Motor neuron (in vitro differentiated cells): ENCODE results near the gene VSIG4. TPM values are rescaled to one million over a fixed set of nuclear protein-coding genes. Genes with fewer than 3 reads are reported as not detected.
A peak's percentile ranks its signal among the peaks of the same experiment; 100 is the strongest.

Experiments
- ATAC-seq, 8 experiments: fragments of 200-7000 bp; cut with Tn5 transposase; replicated peaks in 6 of 8; 2 replicates each; pipeline ENCODE4 v1.8.0; 2021; ENCODE audit warnings: mild to moderate bottlenecking in 8 of 8, moderate library complexity in 8 of 8
- H3K27ac ChIP-seq, 2 donors: fragments of 250-450 bp; sonication (Bioruptor Pico); 2 replicates each; pipeline ENCODE4 v1.9.0; 2021; ENCODE audit warnings: antibody characterized with exemption in 2 of 2, mild to moderate bottlenecking in 2 of 2, moderate library complexity in 1 of 2
- H3K4me1 ChIP-seq, 2 donors: fragments of 250-450 bp; sonication (Bioruptor Pico); replicated peaks in 1 of 2; 2 replicates each; pipeline ENCODE4 v1.6.1; 2021; ENCODE audit warnings: antibody characterized with exemption in 2 of 2, mild to moderate bottlenecking in 2 of 2, moderate library complexity in 1 of 2
- H3K4me3 ChIP-seq, 5 donors: fragments of 250-450 bp; sonication (Bioruptor Pico); 2 replicates each; pipeline ENCODE4 v1.9.0; 2021; ENCODE audit warnings: antibody characterized with exemption in 5 of 5, mild to moderate bottlenecking in 5 of 5, moderate library complexity in 4 of 5
- WGBS, 10 experiments: fragments of 450-650 bp; shearing (Covaris generic); methylation state at CpG; one replicate each; pipeline ENCODE4 v1.0.0; 2022; 5-methylcytosine and 5-hydroxymethylcytosine counted together
- in situ Hi-C, 9 experiments: fragments of 400-800 bp; cut with MboI; loops; one replicate each; pipeline ENCODE4 v1.15.0; 2021; ENCODE audit warnings: low sequenced_read_pairs in 9 of 9, low pct_unique_long_range_greater_than_20kb in 2 of 9; ENCODE audit not compliant: unreplicated experiment in 9 of 9
- total RNA-seq, 8 experiments: library from RNA; unstranded; fragments of 300-600 nt; gene quantifications; 2 replicates each; pipeline versions ENCODE4 v1.2.3 to v1.2.4, GENCODE V29; 2022

VSIG4 gene
- total RNA-seq, 8 experiments from 2014 or later: 0.42 TPM; not detected in 7

DNA sequence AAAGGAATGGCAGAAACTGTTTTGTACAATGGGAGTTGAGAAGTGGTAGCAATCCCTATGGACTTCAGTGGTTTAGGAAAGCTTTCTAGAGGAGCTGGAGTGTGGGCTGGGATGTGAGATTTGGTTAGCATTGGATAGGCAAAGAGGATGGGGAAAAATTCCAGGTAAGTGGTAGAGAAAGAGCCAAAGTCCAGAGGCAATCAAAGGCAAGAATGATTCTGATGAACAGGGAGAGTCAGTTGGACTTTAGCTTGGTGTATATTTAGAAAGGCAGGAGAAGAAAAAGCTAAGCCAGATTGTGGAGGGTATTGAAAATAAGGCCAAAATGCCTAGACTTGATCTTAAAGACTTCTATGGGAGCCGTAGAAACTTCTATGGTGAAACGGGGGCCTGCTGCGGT lies 3.7 kb upstream of the VSIG4 start:
- H3K27ac ChIP-seq: no peak overlapping the region
- WGBS, 10 experiments: 0 to 100% (median 42%) methylated on average over 1 to 3 of the region's 3 CpGs; no CpG with 5 or more reads in 5 of the 10 experiments
- no peak for ATAC-seq
- no peaks in the 10 kb centered on the region for H3K4me1 ChIP-seq
- no peak overlapping the region for H3K4me3 ChIP-seq
- in situ Hi-C loops: no loop called here

DNA sequence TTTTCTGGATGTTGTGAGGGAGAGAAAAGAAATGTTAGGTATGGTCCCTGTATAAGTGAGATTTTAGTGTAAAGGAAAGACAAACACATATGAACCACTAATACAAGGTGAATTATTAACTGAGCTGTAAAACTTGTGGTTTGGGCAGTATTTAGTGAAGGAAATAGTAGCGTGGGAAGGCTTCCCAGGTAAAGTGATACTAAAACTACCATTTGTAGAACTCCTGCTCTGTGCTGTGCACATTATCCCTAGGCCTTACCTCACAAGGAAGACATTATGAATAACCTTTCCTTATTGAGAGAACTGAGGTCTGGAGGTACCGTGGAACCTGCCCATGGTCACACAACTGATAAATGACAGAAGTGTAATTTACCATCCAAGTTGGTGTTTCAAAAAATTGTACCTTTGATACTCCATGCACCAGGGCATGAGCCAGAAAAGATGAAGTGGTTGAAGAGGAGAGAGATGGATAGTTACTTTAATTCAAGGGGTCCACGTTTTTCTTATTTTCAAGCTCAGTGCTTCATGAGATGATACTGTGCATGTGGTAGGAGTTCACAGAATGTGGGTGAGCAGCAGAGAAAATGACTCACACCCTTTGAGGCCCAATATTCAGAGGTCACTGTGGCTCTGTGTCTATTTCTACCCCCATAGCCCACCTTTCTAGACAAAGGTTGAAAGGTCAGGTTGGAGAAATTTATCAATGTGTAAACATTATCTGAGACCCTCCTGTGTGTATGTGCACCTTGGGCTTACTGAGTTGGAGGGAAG lies 2.6 kb upstream of the VSIG4 start:
- Histone ChIP-seq H3K4me3 (no peak overlapping the region), H3K27ac (no peak overlapping the region), H3K4me1 (no peaks in the 10 kb centered on the region)
- in situ Hi-C loops: no loop called here
- 7 to 100% (median 23%) methylated on average over 1 to 3 of the region's 3 CpGs; no CpG with 5 or more reads in 7 of the 10 experiments for WGBS, 10 experiments
- ATAC-seq: no peak

DNA sequence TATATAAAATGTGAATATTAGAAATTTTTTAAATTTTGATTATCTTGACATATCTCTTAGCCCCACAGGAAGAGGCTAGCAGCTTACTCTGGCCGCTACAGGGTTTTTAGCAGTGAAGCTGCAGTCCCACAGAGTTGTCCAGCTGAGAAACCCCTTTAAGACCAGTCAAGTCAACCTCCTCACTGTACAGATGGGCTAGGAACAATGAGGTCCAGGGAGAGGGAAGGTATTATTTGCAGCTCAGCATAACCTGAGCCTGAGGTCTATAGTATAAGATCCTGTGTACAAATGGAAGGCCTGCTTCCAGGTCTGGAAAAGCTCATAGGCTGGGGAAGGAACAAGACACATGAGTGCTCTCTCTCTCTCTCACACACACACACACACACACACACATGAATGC lies 1.8 kb downstream of the VSIG4 start:
- no peak for ATAC-seq
- 63% methylated on average over 1 of the region's 1 CpG; no CpG with 5 or more reads in 9 of the 10 experiments for WGBS, 10 experiments
- in situ Hi-C loops: no loop called here
- Histone ChIP-seq H3K4me3 (no peak overlapping the region), H3K4me1 (no peaks in the 10 kb centered on the region), H3K27ac (no peak overlapping the region)

DNA sequence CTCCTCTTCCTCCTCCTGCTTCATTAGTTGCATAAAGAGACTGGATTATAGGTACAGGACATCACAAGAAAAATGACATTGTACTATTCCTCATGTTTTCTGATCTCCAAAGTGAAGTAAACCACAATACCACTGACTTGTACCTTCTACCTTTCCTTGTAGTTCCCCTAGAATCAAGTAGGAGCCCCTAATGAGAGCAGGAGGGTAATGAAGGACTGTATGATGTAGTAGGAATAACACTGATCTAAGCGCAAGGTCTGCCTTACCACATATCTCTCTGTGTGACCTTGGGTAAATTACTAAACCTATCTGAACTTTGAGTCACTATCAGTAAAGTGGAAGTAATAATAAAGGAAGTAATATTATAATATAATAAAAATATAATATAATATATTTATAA lies 3.6 kb downstream of the VSIG4 start:
- ATAC-seq: no peak
- no peaks in the 10 kb centered on the region for H3K4me1 ChIP-seq
- WGBS, 10 experiments: 91 to 100% (median 100%) methylated on average over 1 of the region's 1 CpG; no CpG with 5 or more reads in 4 of the 10 experiments
- H3K27ac ChIP-seq: no peak overlapping the region
- in situ Hi-C loops: no loop called here
- H3K4me3 ChIP-seq: no peak overlapping the region

DNA sequence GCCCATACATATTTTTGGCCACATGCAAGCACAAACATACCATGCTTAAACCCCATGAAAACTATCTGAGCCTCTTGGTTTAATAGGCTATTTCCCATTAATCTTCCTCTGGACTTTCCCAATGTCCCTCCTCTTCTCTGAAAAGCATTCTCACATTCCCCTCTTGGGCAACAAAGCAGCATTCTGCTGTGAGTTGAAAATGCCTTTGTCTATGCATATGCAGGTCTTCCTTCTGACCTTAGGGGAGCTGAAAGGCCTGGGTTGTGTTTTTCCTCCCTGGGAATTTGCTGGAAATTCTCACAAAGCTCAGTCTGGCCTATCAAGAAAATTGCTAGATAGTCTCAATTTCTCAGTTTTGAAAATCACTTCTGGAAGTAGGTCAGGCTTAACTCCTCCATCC lies 4.2 kb downstream of the VSIG4 start:
- no peak for ATAC-seq
- in situ Hi-C loops: no loop called here
- H3K4me1 ChIP-seq: no peaks in the 10 kb centered on the region
- no peak overlapping the region for H3K27ac ChIP-seq
- no peak overlapping the region for H3K4me3 ChIP-seq

DNA sequence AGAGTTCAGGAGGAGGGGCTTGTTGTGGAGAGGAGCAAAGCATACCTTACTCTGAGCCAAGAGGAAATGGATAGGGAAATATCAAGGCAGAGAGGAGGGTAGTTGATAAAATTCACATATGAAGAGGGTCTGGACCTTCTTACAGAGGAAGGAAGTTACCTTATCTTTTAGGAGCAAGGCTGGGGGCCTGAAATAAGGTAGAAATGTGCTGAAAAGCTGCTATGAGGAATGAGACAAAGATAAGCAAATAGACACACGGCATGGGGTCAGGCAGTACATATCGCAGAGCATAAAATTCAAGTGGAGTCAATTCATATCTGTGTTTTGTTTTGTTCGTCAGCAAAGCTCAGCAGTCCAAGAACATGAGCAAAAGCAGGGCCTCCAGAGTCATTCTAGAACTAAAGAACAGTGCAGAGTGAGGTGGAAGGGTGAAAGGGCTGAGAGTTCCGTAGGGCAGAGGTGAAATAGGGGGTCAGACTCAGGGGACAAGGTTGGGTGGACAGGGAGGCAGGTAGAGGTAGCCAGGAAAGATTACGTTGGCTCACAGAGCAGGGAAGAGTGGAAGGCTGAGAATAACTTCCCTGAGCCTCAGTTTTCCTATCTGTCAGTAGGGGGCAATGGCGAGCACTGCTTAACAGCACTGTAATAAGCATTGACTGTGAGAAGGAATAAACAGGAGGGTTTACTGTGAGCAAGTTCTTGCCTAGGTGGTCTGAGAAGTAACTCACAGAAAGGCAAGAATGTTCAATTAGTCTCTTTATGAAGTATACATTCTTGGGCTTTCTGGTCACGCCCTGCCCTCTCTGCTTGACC lies 9.2 kb downstream of the VSIG4 start:
- H3K4me1 ChIP-seq: no peaks in the 10 kb centered on the region
- H3K4me3 ChIP-seq: no peak overlapping the region
- no peak overlapping the region for H3K27ac ChIP-seq
- WGBS, 10 experiments: 0 to 38% (median 14%) methylated on average over 2 to 7 of the region's 7 CpGs; no CpG with 5 or more reads in 6 of the 10 experiments
- ATAC-seq: peak in 3 of 8 experiments; percentile 40 to 55 (median 45)
- in situ Hi-C loops: no loop called here

DNA sequence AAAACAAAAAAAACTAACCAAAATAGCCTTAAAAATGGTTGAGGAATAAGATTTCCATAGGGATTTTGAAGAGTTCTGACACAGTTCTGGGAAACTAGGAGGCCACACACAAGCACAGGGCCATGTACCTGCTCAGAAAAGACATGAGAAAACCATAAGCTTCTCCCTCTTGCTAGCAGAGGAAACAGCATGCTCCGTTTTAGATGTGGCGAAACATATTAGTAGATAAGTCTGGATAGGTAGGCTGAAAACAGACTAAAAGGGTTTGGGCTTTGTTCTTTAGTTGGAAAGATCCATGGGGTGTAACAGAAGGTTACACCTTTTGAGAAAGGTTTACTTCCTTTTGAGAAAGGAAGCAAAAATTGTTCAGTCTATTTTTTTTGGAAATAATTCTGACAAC lies 10.9 kb downstream of the VSIG4 start:
- in situ Hi-C loops: no loop called here
- no peaks in the 10 kb centered on the region for H3K4me1 ChIP-seq
- no peak overlapping the region for H3K4me3 ChIP-seq
- ATAC-seq: no peak
- WGBS, 10 experiments: no CpG with 5 or more reads among the region's 2 CpGs
- H3K27ac ChIP-seq: no peak overlapping the region

DNA sequence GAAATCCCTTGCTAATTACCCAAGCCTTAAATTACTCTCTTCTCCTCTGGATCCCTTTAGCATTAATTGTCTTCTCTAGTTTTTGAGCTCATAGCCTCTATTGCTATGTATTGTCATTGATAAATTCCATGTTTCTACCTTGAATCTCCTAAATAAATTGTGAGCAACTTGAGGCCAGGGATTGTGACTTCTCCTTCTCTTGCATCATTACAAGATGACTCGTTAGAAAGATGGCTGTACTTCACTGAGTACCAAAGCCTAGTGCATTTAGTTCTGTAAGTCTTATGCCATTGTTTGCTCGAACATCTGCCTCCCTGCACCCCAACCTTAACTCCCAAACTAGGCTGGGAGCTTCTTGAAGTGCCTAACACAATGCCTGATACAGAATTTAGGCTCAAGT lies 15.3 kb downstream of the VSIG4 start:
- no peak overlapping the region for H3K4me3 ChIP-seq
- H3K4me1 ChIP-seq: no peaks in the 10 kb centered on the region
- in situ Hi-C loops: no loop called here
- WGBS, 10 experiments: 0 to 70% (median 12%) methylated on average over 1 to 2 of the region's 2 CpGs; no CpG with 5 or more reads in 6 of the 10 experiments
- no peak for ATAC-seq
- H3K27ac ChIP-seq: no peak overlapping the region

DNA sequence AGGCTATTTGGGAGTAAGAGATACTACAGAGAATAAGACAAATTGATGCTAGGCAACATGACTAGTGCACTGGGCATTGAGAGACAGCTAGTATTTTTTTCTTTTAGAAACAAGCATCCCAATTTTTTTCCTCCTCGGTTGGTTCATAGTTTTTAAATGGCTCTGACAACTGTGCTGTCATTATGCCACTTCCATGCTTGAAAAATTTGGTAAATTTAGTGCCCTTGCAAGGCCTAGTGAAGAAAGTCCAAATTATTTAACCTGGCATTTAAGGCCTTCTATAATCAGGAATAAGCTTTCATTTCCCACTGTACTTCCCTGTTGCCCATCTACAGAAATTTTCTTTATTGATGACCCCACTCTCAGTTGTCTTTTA lies 15.8 kb downstream of the VSIG4 start:
- ATAC-seq: no peak
- 0 to 25% methylated on average over 1 of the region's 1 CpG; no CpG with 5 or more reads in 8 of the 10 experiments for WGBS, 10 experiments
- in situ Hi-C loops: no loop called here
- no peaks in the 10 kb centered on the region for H3K4me1 ChIP-seq
- no peak overlapping the region for H3K27ac ChIP-seq
- H3K4me3 ChIP-seq: no peak overlapping the region

DNA sequence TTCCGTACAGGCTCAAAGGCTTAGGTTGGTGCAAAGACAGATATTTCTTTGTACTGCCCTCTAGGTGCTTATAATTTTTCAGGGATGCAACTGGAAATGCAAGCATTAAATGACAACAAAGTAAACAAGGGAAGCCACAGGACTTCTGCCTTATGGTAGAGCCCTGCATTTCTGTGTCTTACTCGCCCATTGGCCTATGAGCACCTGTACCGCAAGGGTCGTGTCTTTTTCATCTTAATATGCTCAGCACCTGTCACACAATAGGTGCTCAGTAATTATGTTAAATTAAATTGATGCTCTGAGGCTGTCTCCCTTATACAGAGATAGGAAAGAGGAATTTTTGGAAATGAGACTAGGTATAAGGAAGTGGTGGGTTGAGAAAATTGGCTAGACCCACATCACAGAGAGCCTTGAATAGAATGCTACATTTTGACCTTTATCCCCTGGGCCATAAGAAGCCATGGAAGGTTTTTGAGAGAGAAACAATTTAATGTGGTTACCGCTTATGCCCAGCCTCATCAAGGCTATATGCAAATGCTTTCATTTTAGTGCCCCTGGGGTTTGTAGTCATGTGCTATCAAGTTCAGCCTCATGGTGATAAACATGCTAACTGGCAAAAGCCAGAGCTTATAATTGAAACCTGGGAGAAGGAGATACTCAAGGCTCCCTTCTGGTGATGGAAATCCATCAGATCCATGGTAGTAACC lies 16.3 kb downstream of the VSIG4 start:
- WGBS, 10 experiments: 33 to 100% (median 40%) methylated on average over 1 to 3 of the region's 5 CpGs; no CpG with 5 or more reads in 7 of the 10 experiments
- ATAC-seq: no peak
- Histone ChIP-seq H3K4me1 (no peaks in the 10 kb centered on the region), H3K27ac (no peak overlapping the region), H3K4me3 (no peak overlapping the region)
- in situ Hi-C loops: no loop called here

DNA sequence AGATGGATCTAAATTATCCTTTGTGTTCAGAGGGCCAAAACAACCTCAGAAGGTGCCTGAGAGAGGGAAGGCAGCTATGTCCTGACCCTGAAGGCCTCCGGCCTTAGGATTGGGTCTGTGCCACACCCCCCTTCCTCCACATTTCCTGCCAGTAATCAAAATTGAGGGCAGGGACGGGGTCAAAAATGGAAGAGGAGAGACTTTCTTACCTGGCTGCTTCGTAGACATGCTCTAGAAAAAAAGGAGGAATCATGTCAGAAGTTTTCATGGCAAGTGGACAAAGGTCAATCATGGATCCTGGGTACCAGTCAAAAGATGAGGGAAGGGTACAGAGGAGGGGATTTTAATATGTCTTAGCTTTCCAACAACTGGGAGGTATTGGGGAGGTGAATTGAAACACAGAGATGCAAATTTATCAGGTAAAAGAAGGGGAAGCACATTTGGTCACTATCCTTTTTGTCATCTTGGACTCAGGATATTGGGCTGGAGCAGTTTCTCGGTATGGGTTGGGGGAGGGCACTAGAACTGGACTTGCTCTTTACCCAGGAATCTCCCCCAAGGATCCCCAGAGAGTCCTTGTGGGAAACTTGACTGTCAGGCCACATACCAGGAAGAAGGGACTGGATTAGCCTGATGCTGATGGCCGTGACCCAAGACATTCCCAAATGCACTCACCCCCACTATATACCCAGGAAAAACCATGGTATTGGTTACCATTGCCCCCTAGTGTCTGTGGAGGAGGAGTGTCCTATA lies 17.1 kb downstream of the VSIG4 start:
- Histone ChIP-seq H3K4me3 (no peak overlapping the region), H3K27ac (no peak overlapping the region), H3K4me1 (no peaks in the 10 kb centered on the region)
- in situ Hi-C loops: no loop called here
- 0 to 82% (median 40%) methylated on average over 1 to 2 of the region's 5 CpGs; no CpG with 5 or more reads in 5 of the 10 experiments for WGBS, 10 experiments
- peak in 2 of 8 experiments; percentile 25 to 41 for ATAC-seq

DNA sequence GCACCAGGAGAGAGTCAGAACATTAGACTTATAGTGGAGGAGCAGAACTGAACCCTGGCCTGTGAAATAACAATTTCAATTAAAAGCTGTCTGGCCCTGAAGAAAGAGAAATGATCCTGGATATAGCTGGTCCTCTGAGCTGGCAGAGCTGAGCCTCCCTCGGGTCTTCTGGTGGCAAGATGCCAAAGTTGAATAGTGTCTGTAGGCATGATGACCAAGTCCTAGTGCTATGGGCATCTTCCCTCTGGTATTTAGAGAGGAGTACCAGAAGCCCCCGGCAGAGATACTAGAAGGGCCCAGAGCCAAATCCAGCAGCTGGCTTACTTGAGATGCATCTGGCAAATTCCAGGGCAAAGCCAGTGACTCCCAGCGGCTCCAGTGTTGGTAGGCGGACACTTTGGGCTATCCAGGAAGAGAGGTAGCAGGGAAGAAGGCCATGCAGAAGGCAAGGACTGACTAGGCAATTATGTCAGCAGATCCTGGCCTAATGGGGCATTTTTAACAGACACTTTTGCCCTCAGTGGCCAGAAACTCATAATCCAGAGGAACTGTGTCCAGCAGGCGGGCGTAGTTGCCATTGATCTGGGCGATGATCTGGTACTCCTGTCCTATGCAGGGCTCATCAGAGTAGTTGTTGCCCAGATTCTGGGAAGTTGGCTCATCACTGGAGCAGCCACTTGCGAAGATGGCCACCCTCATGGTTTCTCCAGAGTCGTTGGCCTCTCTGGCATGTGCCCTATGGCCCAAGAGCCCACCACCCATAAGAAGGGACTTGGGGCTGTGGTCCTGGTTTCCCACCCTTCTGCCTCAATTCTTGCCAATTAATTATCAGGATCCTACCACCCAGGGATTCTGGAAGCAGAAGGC lies 17.9 kb downstream of the VSIG4 start:
- H3K27ac ChIP-seq: no peak overlapping the region
- no peak for ATAC-seq
- no peaks in the 10 kb centered on the region for H3K4me1 ChIP-seq
- in situ Hi-C loops: no loop called here
- H3K4me3 ChIP-seq: no peak overlapping the region
- WGBS, 10 experiments: 20 to 83% (median 60%) methylated on average over 1 to 4 of the region's 9 CpGs; no CpG with 5 or more reads in 4 of the 10 experiments
